Gastrocnemius medialis (tissue), 4 donors: ENCODE results near the gene OLFML3. TPM values are rescaled to one million over a fixed set of nuclear protein-coding genes. Genes with fewer than 3 reads are reported as not detected.

Experiments
- ATAC-seq, 2 donors: fragments of 150-250 bp; one replicate each; pipeline ENCODE4 v1.9.1; 2016
- DNase-seq, 2 donors: peaks; one replicate each; pipeline ENCODE4 v3.0.0-alpha.2; 2019
- H3K27ac ChIP-seq, 4 donors: fragments of 200-600 bp; sonication (generic); 1 replicate in 1 of 4; 2 replicates in 3 of 4; pipeline ENCODE4 v1.5.1; 2016 to 2018; ENCODE audit warnings: mild to moderate bottlenecking in 2 of 4, moderate library complexity in 1 of 4
- H3K27me3 ChIP-seq, 3 donors: fragments of 200-600 bp; sonication (generic) in 2 of 3; 1 replicate in 1 of 3; 2 replicates in 2 of 3; pipeline versions ENCODE4 v1.5.1 to v1.6.0; 2016 to 2019; ENCODE audit warnings: mild to moderate bottlenecking in 1 of 3, moderate library complexity in 1 of 3
- H3K36me3 ChIP-seq, 2 donors: fragments of 200-600 bp; sonication (generic) in 1 of 2; one replicate each; pipeline ENCODE4 v1.5.1; 2017 to 2018
- H3K4me1 ChIP-seq, 2 donors: fragments of 200-600 bp; sonication (generic) in 1 of 2; one replicate each; pipeline ENCODE4 v1.5.1; 2016 to 2017; ENCODE audit warnings: mild to moderate bottlenecking in 2 of 2
- H3K4me3 ChIP-seq, 4 donors: fragments of 200-600 bp; sonication (generic) in 3 of 4; 1 replicate in 1 of 4; 2 replicates in 3 of 4; pipeline ENCODE4 v1.5.1; 2016 to 2019; ENCODE audit warnings: mild to moderate bottlenecking in 2 of 4
- H3K9me3 ChIP-seq, 3 donors: fragments of 200-600 bp; sonication (generic) in 2 of 3; 1 replicate in 1 of 3; 2 replicates in 2 of 3; pipeline ENCODE4 v1.5.1; 2016 to 2019
- POLR2A ChIP-seq, 2 donors: fragments of 450-650 bp; IDR thresholded peaks; one replicate each; pipeline ENCODE4 v1.6.1; 2017; ENCODE audit warnings: antibody characterized with exemption in 2 of 2, mild to moderate bottlenecking in 2 of 2, moderate library complexity in 2 of 2
- in situ Hi-C, 4 donors: fragments of 200-750 bp; cut with MboI; loops; one replicate each; pipeline versions ENCODE4 v1.15.0 to v1.8.0; 2017; ENCODE audit warnings: low sequenced_read_pairs in 4 of 4
- intact Hi-C: fragments of 100-400 bp; cut with DNase I; formaldehyde crosslinking; loops from one replicate; pipeline ENCODE4 v1.15.1; 2023; ENCODE audit warnings: low total_unique reads
- total RNA-seq, 4 donors: library from RNA; depleted of rRNA; stranded (reverse); fragments of >200 nt; gene quantifications; one replicate each; pipeline versions ENCODE4 v1.1.0 to v1.2.3, GENCODE V29; 2016
- TF ChIP-seq, protein P1 (sequence below), 5 experiments: fragments of 450-650 bp in 3 of 5; fragments of 200-600 bp in 2 of 5; sonication (generic) in 2 of 5; IDR thresholded peaks in 4 of 5; conservative IDR thresholded peaks in 1 of 5; 1 replicate in 4 of 5; 2 replicates in 1 of 5; pipeline ENCODE4 v1.5.1; 2016 to 2019; ENCODE audit warnings: antibody characterized with exemption in 5 of 5, mild to moderate bottlenecking in 3 of 5, moderate library complexity in 3 of 5

OLFML3 gene
- total RNA-seq, 4 donors from 2014 or later, result 5.9 to 17.1 (median 14.0) TPM

DNA sequence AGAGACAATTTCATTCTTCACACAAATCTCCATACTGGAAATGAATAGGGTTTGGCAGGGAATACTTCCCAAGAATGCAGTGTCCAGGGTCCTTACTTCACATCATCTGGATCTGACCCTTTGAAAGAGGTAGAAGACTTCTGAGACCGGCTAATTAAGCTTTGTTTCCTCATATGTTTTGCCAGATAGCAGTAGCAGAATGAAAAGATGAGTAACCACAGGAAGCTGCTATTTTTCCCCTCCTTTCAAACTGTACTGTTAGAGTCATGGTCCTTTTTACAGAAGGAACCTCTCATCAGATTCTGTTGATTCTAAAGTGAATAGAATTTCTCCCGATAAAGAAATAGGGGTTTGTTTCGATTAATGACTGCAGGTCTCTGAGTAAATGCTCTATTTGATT is 1.4 kb upstream of the OLFML3 start:
- intact Hi-C loops, result loop anchor here (1.0 to 5.0 kb wide), 5 partner anchors 47 to 304 kb away; partner anchors contain the start of gene SYT6
- peak overlapping the region in 3 of 4 donors; percentile 7 to 67 (median 54) for H3K27ac ChIP-seq
- TF ChIP-seq, protein P1, sequence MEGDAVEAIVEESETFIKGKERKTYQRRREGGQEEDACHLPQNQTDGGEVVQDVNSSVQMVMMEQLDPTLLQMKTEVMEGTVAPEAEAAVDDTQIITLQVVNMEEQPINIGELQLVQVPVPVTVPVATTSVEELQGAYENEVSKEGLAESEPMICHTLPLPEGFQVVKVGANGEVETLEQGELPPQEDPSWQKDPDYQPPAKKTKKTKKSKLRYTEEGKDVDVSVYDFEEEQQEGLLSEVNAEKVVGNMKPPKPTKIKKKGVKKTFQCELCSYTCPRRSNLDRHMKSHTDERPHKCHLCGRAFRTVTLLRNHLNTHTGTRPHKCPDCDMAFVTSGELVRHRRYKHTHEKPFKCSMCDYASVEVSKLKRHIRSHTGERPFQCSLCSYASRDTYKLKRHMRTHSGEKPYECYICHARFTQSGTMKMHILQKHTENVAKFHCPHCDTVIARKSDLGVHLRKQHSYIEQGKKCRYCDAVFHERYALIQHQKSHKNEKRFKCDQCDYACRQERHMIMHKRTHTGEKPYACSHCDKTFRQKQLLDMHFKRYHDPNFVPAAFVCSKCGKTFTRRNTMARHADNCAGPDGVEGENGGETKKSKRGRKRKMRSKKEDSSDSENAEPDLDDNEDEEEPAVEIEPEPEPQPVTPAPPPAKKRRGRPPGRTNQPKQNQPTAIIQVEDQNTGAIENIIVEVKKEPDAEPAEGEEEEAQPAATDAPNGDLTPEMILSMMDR (IDR thresholded peaks at IDR 0.05 in 4 of 5, conservative IDR thresholded peaks at IDR 0.05 in 1 of 5), result no peak
- TF ChIP-seq POLR2A (IDR thresholded peaks at IDR 0.05), result no peak
- peaks cover 48 to 61% of the 10 kb centered on the region in 2 donors for H3K4me1 ChIP-seq
- H3K36me3 ChIP-seq, result peaks cover 0 to 11% of the 10 kb centered on the region in 2 donors
- ATAC-seq (no peak), DNase-seq (no peak)
- in situ Hi-C loops, result loop anchor here in 2 of 4 donors (5.0 to 25.0 kb wide), 3 partner anchors 109 to 309 kb away; no protein-coding TSS in a partner anchor
- no peaks in the 10 kb centered on the region for H3K9me3 ChIP-seq
- H3K4me3 ChIP-seq, result no peak overlapping the region
- no peaks in the 10 kb centered on the region for H3K27me3 ChIP-seq

DNA sequence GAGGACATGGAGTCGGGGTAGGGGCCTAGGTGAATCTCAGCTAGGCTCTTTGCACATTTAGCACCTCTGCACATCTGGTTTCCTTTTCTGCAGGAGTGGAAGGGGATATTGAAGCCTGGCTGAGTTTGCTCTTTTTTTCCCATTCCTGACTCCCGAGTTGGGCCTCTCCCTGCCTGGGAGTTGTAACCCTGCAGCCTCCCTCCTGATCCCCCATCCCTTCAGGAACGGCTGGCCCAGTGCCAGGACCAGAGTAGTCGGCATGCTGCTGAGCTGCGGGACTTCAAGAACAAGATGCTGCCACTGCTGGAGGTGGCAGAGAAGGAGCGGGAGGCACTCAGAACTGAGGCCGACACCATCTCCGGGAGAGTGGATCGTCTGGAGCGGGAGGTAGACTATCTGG is 836 bp downstream of the OLFML3 start:
- Histone ChIP-seq H3K27me3 (no peaks in the 10 kb centered on the region), H3K36me3 (no peaks in the 10 kb centered on the region), H3K27ac (peak overlapping the region; percentile 54 to 76 (median 72)), H3K4me3 (peak overlapping the region in 2 of 4 donors; percentile 14 to 25), H3K9me3 (no peaks in the 10 kb centered on the region), H3K4me1 (peaks cover 68 to 80% of the 10 kb centered on the region in 2 donors)
- in situ Hi-C loops (loop anchor here in 3 of 4 donors (5.0 to 25.0 kb wide), 2 partner anchors 107 to 297 kb away; no protein-coding TSS in a partner anchor), intact Hi-C loops (no loop called here)
- ATAC-seq (no peak), DNase-seq (peak in 1 of 2 donors; percentile 41)
- TF ChIP-seq POLR2A (IDR thresholded peaks at IDR 0.05), result no peak
- TF ChIP-seq, protein P1 (IDR thresholded peaks at IDR 0.05 in 4 of 5, conservative IDR thresholded peaks at IDR 0.05 in 1 of 5), result no peak

DNA sequence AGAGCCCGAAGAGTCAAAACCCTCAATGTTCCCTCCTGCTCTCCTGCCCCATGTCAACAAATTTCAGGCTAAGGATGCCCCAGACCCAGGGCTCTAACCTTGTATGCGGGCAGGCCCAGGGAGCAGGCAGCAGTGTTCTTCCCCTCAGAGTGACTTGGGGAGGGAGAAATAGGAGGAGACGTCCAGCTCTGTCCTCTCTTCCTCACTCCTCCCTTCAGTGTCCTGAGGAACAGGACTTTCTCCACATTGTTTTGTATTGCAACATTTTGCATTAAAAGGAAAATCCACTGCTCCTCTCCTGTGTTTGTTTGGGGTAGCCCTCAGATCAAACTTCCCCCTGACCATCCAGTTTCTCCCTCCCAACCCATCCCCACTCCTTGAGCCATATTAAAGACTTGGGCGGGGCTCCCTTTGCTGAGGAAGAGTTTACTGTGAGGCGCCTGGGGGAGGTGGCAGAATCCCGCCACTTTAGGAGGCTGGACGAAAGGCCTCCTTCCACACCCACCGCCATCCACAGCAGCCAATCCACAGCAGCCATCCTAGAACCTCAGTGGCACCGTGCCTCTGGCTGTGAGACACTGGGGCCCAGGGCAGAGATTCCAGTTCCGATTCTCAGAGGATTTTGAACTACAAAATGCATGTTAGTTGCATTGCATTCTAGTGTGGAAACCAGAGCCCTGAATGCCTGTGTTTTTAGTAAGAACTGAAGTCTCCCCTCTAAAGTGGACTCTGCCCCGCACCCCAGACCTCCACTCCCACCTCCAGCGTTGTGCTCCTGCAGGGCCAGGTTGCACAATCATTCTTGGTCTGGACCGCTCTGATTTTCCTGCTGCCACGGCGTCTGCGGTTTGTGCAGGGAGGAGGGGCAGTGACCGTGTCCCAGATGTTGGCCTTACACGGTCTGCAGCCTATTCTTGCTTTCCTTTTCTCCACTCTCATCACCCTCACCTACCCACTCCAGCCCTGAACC is 3.0 kb downstream of the OLFML3 start:
- in situ Hi-C loops, result loop anchor here in 3 of 4 donors (5.0 to 25.0 kb wide), 2 partner anchors 105 to 295 kb away; no protein-coding TSS in a partner anchor
- H3K4me3 ChIP-seq, result peak overlapping the region; percentile 21 to 55 (median 38)

DNA sequence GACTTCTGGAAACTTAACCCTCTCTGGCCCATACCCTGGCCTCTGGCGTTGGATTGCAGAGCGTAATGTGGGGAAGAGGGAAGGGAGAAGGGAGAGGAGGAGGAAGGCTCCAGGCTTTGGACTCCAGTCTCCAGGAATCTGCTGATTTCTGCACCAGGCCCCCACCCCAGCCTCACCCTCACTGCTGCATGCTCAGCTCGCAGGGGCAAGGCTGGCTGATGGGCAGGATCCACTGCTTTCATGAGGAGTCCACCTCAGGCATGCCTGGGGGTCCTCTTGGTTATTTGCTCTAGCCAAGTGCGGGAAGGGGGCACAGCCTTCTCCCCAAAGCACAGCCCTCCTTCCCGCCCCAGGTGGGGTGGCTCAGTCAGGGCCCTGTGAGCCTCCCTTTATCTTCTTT is 3.7 kb downstream of the OLFML3 start:
- H3K4me1 ChIP-seq, result peaks cover 52 to 55% of the 10 kb centered on the region in 2 donors
- no peaks in the 10 kb centered on the region for H3K27me3 ChIP-seq
- DNase-seq (no peak), ATAC-seq (no peak)
- peak overlapping the region; percentile 21 to 55 (median 38) for H3K4me3 ChIP-seq
- peak overlapping the region; percentile 71 to 76 (median 75) for H3K27ac ChIP-seq
- TF ChIP-seq, protein P1 (IDR thresholded peaks at IDR 0.05 in 4 of 5, conservative IDR thresholded peaks at IDR 0.05 in 1 of 5), result no peak
- TF ChIP-seq POLR2A (IDR thresholded peaks at IDR 0.05), result no peak
- no peaks in the 10 kb centered on the region for H3K9me3 ChIP-seq
- in situ Hi-C loops (loop anchor here in 3 of 4 donors (5.0 to 25.0 kb wide), 2 partner anchors 104 to 294 kb away; no protein-coding TSS in a partner anchor), intact Hi-C loops (no loop called here)
- H3K36me3 ChIP-seq, result no peaks in the 10 kb centered on the region

More for the DNA sequence above, 3.0 kb downstream of the OLFML3 start:
- peaks cover 53 to 62% of the 10 kb centered on the region in 2 donors for H3K4me1 ChIP-seq
- intact Hi-C loops, result no loop called here
- peak overlapping the region; percentile 71 to 76 (median 75) for H3K27ac ChIP-seq
- peak; percentile 67 to 76 for DNase-seq
- peak in 1 of 2 donors; percentile 22 for TF ChIP-seq POLR2A (IDR thresholded peaks at IDR 0.05)
- TF ChIP-seq, protein P1 (IDR thresholded peaks at IDR 0.05 in 4 of 5, conservative IDR thresholded peaks at IDR 0.05 in 1 of 5), result no peak
- no peaks in the 10 kb centered on the region for H3K27me3 ChIP-seq
- peak; percentile 79 for ATAC-seq
- H3K36me3 ChIP-seq, result no peaks in the 10 kb centered on the region
- no peaks in the 10 kb centered on the region for H3K9me3 ChIP-seq
